Astrocyte of the cerebellum (primary cell): Measurements from ENCODE around the gene ZNF586.
A peak's percentile ranks its signal among the peaks of the same experiment; 100 is the strongest.

Experiments
- DNase-seq: peaks from one replicate; pipeline ENCODE4 v3.0.0-alpha.2; 2011; ENCODE audit warnings: low read depth
- H3K4me3 ChIP-seq: 2 replicates; pipeline ENCODE4 v1.5.1; 2011; ENCODE audit warnings: mild to moderate bottlenecking, low read depth, low read length, moderate library complexity
- in situ Hi-C: cut with HindIII; loops from 2 replicates; pipeline ENCODE4 v1.10.0; 2017; ENCODE audit warnings: low sequenced_read_pairs
- TF ChIP-seq, protein P1 (sequence below): IDR thresholded peaks from 2 replicates; pipeline ENCODE4 v1.5.1; 2012; ENCODE audit warnings: low read length, low read depth, moderate library complexity, mild to moderate bottlenecking; ENCODE audit errors: missing control alignments

The ZNF586 gene

DNA sequence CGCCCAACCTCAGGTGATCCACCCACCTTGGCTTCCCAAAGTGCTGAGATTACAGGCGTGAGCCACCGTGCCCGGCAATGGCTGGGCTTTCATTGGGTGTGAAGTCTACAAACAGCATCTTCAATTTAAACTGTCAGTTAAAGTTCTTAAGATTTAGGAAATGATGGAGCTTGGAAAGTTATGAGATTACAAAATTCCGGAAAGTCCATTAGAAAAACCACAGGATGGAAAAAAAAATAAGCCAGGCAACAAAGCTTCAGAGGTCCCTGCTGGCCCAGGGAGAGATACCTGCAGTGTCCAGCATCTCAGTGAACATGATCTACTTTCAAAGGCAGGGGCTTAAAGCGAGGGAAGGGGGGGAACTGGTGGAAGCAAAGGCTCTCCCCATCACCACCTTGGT, 56.0 kb downstream of the ZNF586 start:
- in situ Hi-C loops: no loop called here
- H3K4me3 ChIP-seq: no peak overlapping the region
- TF ChIP-seq, protein P1, sequence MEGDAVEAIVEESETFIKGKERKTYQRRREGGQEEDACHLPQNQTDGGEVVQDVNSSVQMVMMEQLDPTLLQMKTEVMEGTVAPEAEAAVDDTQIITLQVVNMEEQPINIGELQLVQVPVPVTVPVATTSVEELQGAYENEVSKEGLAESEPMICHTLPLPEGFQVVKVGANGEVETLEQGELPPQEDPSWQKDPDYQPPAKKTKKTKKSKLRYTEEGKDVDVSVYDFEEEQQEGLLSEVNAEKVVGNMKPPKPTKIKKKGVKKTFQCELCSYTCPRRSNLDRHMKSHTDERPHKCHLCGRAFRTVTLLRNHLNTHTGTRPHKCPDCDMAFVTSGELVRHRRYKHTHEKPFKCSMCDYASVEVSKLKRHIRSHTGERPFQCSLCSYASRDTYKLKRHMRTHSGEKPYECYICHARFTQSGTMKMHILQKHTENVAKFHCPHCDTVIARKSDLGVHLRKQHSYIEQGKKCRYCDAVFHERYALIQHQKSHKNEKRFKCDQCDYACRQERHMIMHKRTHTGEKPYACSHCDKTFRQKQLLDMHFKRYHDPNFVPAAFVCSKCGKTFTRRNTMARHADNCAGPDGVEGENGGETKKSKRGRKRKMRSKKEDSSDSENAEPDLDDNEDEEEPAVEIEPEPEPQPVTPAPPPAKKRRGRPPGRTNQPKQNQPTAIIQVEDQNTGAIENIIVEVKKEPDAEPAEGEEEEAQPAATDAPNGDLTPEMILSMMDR: no peak
- DNase-seq: no peak

DNA sequence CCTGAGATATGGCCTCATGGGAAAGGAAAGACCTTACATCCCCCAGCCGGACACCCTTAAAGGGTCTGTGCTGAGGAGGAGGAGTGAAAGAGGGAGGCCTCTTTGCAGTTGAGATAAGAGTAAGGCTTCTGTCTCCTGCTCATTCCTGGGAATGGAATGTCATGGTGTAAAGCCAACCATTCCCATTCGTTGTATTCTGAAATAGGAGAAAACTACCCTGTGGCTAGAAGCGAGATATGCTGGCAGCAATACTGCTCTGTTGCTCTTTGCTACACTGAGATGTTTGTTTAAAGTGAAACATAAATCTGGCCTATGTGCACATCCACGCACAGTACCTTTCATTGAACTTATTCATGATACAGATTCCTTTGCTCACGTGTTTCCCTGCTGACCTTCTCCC, 59.8 kb downstream of the ZNF586 start:
- in situ Hi-C loops: no loop called here
- no peak overlapping the region for H3K4me3 ChIP-seq
- TF ChIP-seq, protein P1: no peak
- no peak for DNase-seq

DNA sequence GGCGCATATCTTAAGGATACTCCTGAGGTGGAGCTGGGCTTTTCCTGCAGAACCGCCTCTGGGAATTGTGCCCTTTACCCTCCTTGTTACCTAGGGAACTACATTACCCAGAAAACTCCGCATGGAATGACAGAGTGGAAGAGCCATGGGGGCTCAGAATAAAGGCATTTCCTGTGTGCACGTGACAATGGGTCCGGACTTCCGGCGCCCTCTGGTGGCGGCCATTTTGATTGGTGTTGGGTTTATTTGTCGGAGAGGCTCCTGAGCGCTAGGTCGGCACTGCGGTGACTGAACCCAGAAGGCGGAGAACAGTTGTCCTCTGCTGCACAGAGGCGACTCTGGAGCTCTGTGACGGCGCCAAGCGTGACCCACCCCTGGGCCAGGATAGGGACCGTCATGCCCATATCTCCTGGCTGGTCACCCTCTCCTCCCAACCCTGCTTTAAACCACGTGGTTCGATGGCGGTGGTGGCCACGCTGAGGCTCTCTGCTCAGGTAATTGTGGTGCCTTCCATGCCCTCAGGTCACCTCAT, 60.7 kb downstream of the ZNF586 start, which contains the start of gene ZNF587B:
ZNF587B (plus strand) TSS at position 229 of the 532 bp plus-strand sequence; CDS start at position 459, 230 bp downstream.
- peak within 1 kb of the TSS; percentile 50 for H3K4me3 ChIP-seq
- TF ChIP-seq, protein P1: peak; percentile 48
- in situ Hi-C loops: no loop called here
- DNase-seq: peak; percentile 44
